Measurements from ENCODE around the gene HIVEP3.
A peak's percentile ranks its signal among the peaks of the same experiment; 100 is the strongest.

The HIVEP3 gene

DNA sequence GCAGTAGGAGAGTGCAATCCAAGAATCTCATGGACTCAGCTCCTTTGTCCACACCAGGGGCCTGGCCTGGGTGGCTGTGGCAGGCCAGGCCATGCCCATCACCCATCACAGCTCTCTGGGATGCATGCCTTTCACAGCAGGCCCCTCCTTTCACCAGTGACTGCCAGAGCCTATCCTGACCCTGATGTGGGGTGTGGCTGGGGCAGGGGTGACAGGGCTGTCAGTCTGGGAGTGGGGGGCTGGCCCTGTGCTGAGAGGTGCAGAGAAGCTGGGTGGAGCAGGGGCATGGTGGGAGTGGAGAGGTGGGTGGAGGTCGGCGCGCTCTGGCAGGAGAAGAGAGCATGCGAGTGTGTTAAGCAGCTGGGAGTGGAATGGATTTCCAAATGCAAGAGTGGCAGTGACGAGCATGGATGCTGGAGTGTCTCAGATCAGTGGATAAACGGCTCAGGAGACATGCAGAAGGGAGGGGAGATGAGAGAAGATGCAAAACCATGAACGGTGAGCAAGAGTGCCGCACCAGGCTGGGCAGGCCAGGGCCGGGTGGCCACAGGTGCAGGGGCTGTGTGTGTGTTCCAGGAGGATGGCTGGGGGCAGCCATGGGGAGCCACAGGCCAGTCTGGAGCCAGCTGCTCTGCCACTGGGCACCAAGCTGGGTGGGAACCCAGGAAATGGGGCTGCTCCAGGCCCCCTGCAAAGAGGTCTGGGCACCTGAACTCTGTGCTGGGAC, 394.6 kb downstream of the HIVEP3 start:
- Mint-ChIP-seq H3K36me3 (ENCODE audit: low read depth) (peaks cover 69% of the 10 kb centered on the region), H3K4me3 (no peak overlapping the region), H3K4me1 (ENCODE audit: low read depth) (peaks cover 9% of the 10 kb centered on the region), H3K27ac (no peak overlapping the region), H3K27me3 (no peaks in the 10 kb centered on the region), H3K9me3 (peaks cover 18% of the 10 kb centered on the region)
- intact Hi-C loops (cut with micrococcal nuclease): no loop called here

- intact Hi-C loops (cut with micrococcal nuclease): no loop called here
- H3K27me3 Mint-ChIP-seq: no peaks in the 10 kb centered on the region
- no peak overlapping the region for H3K27ac Mint-ChIP-seq
- peaks cover 13% of the 10 kb centered on the region for H3K9me3 Mint-ChIP-seq
- no peak overlapping the region for H3K4me3 Mint-ChIP-seq
- H3K4me1 Mint-ChIP-seq (ENCODE audit: low read depth): peaks cover 18% of the 10 kb centered on the region
- H3K36me3 Mint-ChIP-seq (ENCODE audit: low read depth): peaks cover 79% of the 10 kb centered on the region
These were observed 395.7 kb downstream of the HIVEP3 start for GRCh38 chr1:41523071-41523470.

GRCh38 chr1:41521766-41522165, 397.0 kb downstream of the HIVEP3 start:
- H3K4me3 Mint-ChIP-seq: no peak overlapping the region
- intact Hi-C loops (cut with micrococcal nuclease): no loop called here
- H3K36me3 Mint-ChIP-seq (ENCODE audit: low read depth): peaks cover 84% of the 10 kb centered on the region
- H3K27ac Mint-ChIP-seq: no peak overlapping the region
- peaks cover 2% of the 10 kb centered on the region for H3K27me3 Mint-ChIP-seq
- H3K9me3 Mint-ChIP-seq: peaks cover 5% of the 10 kb centered on the region
- peaks cover 21% of the 10 kb centered on the region for H3K4me1 Mint-ChIP-seq (ENCODE audit: low read depth)

DNA sequence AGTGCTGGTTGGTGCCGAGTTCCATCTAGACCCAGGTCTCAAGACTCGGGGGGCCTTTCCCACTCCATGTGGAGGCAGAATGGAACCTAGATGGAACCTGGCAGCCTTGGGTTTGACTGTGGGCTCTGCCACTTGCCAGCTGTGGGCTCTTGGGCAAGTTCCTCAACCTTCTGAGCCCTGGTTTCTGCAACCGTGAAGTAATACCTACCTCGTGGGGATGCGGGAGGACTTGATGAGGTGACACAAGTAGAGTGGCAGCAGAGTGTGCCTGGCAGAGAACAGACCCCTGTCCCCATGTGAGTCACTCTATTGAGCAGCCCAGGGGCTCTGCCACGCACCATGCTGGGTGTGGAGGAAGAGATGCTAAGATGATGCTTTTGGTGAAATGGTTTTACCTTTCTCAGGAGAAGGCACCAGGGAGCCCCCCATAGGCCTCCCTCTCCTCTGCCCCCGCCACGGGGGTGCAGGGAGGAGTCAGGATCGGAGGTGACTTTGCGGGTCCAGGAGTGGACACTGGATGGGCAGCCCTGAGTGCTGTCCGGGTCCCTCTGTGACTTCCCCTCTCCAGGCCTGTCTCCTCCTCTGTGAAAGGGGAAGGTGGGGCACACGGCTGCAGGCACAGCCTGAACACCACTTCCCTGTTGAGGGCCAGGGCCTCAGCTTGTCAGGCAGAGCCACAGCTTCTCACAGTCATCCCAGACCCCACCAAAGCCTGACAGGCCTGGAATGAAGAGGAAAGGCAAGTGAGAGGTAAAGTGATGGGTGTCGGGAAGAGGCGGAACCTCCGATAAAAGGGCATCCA, 397.6 kb downstream of the HIVEP3 start:
- Mint-ChIP-seq H3K27ac (no peak overlapping the region), H3K36me3 (ENCODE audit: low read depth) (peaks cover 78% of the 10 kb centered on the region), H3K9me3 (no peaks in the 10 kb centered on the region), H3K4me3 (no peak overlapping the region), H3K27me3 (peaks cover 3% of the 10 kb centered on the region), H3K4me1 (ENCODE audit: low read depth) (peaks cover 27% of the 10 kb centered on the region)
- intact Hi-C loops (cut with micrococcal nuclease): no loop called here

DNA sequence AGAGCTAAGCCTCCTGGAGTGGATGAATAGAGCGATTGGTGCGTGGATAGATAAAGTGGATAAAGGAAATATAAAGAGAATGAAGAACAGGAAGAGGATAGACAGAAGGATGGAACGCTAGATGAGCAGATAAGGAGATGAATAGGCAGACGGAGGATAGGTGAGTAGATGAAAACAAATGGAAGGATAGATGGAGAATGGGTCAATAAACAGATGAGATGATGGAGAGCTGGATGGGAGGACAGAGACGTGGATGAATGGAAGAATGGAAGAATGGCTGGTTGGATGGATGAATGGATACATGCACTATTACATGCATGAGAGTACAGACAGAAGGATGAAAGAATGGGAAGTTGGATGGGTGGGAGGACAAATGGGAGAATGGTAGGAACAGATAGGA, 399.1 kb downstream of the HIVEP3 start:
- no peak overlapping the region for H3K27ac Mint-ChIP-seq
- peaks cover 71% of the 10 kb centered on the region for H3K36me3 Mint-ChIP-seq (ENCODE audit: low read depth)
- no peaks in the 10 kb centered on the region for H3K9me3 Mint-ChIP-seq
- H3K4me3 Mint-ChIP-seq: no peak overlapping the region
- intact Hi-C loops (cut with micrococcal nuclease): no loop called here
- peaks cover 3% of the 10 kb centered on the region for H3K27me3 Mint-ChIP-seq
- H3K4me1 Mint-ChIP-seq (ENCODE audit: low read depth): peaks cover 34% of the 10 kb centered on the region

- Mint-ChIP-seq H3K36me3 (ENCODE audit: low read depth) (peaks cover 67% of the 10 kb centered on the region), H3K4me3 (no peak overlapping the region), H3K27ac (no peak overlapping the region), H3K9me3 (no peaks in the 10 kb centered on the region), H3K4me1 (ENCODE audit: low read depth) (peaks cover 34% of the 10 kb centered on the region), H3K27me3 (peaks cover 3% of the 10 kb centered on the region)
- intact Hi-C loops (cut with micrococcal nuclease): no loop called here
These were observed 400.3 kb downstream of the HIVEP3 start for GRCh38 chr1:41518471-41518870.

DNA sequence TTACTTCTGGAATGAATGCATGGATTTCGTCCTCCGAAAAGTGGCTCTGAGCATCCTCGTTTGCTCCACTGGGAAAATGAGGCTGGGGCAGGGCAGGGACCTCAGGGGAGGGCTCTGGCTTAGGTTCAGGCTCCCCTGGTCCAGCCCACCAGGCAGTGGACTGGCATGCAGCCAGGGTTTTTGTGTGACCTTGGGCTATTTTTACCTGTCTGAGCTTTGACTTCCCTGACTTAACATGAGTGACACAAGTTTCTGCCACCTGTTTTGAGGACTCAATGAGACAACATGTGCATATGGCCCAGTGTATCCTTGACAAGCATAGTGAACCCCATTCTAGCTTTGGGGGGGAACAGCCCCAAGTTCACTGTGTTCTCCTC, 401.7 kb downstream of the HIVEP3 start:
- Mint-ChIP-seq H3K4me1 (ENCODE audit: low read depth) (peaks cover 29% of the 10 kb centered on the region), H3K4me3 (peak overlapping the region; percentile 78), H3K27me3 (peaks cover 3% of the 10 kb centered on the region), H3K9me3 (no peaks in the 10 kb centered on the region), H3K27ac (no peak overlapping the region), H3K36me3 (ENCODE audit: low read depth) (peaks cover 67% of the 10 kb centered on the region)
- intact Hi-C loops (cut with micrococcal nuclease): no loop called here

DNA sequence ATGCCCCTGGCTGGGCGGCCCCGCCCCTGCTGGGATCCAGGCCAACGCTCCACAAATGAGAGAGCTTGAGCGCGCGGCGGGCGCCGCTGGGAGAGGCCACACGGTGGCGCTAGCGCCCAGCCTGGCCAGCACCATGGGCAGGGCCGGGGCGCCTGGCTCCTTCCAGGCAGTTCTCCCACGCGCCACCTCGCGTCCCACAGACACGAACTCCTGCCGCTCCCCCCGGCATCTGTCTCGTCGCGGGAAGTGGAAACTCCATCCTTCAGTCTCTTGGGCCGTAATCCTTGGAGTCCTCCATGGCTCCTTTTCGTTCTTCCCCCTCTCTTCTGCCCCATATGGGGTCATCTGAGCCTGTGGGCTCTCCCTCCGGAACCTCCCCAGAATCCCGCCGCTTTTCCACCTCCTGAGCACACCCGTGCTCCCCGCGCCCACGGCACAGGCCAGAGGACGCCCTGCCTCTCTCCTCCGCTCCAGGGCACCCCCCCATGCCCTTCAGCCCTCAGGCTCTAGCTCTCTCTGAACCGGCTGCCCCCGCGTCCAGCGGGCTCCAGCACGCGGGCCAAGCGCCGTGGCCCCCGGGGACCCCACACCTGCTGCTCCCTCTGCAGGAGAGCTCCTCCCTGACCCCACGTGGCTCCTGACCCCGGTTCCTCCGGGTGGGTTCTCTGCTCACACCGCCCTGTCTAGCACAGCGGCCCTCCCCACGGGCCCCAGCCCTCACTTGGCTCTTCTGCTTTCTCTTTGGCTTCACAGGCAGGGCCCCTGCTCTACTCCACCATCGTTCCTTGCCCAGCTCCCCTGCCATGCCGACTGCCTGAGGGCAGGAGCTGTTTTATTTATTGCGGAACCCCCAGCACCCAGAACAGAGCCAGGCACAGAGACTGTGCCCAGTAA, 402.3 kb downstream of the HIVEP3 start:
- no peaks in the 10 kb centered on the region for H3K9me3 Mint-ChIP-seq
- H3K4me1 Mint-ChIP-seq (ENCODE audit: low read depth): peaks cover 25% of the 10 kb centered on the region
- H3K36me3 Mint-ChIP-seq (ENCODE audit: low read depth): peaks cover 70% of the 10 kb centered on the region
- H3K27me3 Mint-ChIP-seq: peaks cover 3% of the 10 kb centered on the region
- H3K27ac Mint-ChIP-seq: peak overlapping the region; percentile 4
- H3K4me3 Mint-ChIP-seq: peak overlapping the region; percentile 78
- intact Hi-C loops (cut with micrococcal nuclease): no loop called here

- H3K4me1 Mint-ChIP-seq (ENCODE audit: low read depth): peaks cover 25% of the 10 kb centered on the region
- intact Hi-C loops (cut with micrococcal nuclease): no loop called here
These were observed 402.9 kb downstream of the HIVEP3 start for GRCh38 chr1:41515778-41516167.

DNA sequence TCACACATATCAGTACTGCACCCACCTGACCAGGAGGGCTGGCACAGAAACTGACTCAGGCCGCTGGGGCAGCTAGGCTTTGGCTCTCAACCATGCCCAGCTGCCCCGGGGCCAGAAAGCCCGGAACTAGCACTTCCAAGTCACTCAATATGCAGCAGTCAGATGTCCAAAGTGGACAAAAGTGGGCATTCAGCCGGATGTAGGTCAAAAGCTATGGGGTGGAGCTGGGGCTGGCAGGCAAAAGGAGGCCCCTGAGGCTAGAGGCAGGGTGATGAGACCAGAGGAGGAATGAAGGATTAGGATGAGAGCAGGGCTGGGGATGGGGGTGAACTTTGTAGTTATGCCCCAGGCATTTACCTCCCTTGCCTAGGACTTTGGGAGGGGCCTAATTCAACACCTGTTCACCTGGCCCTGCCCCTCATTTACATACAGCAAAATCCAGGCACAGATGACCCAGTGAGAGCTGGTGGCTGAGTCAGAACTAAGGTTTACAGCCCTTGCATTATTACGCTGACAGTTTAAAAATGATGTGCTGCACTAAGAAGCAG, 403.5 kb downstream of the HIVEP3 start:
- intact Hi-C loops (cut with micrococcal nuclease): no loop called here
- Mint-ChIP-seq H3K27me3 (peaks cover 3% of the 10 kb centered on the region), H3K9me3 (no peaks in the 10 kb centered on the region), H3K36me3 (ENCODE audit: low read depth) (peaks cover 76% of the 10 kb centered on the region), H3K4me1 (ENCODE audit: low read depth) (peaks cover 25% of the 10 kb centered on the region), H3K4me3 (no peak overlapping the region), H3K27ac (no peak overlapping the region)

More at GRCh38 chr1:41515778-41516167, 402.9 kb downstream of the HIVEP3 start:
- Mint-ChIP-seq H3K4me3 (peak overlapping the region; percentile 78), H3K36me3 (ENCODE audit: low read depth) (peaks cover 70% of the 10 kb centered on the region), H3K9me3 (no peaks in the 10 kb centered on the region), H3K27ac (no peak overlapping the region), H3K27me3 (peaks cover 3% of the 10 kb centered on the region)

GRCh38 chr1:41514381-41514780, 404.3 kb downstream of the HIVEP3 start:
- Mint-ChIP-seq H3K9me3 (no peaks in the 10 kb centered on the region), H3K27me3 (peaks cover 3% of the 10 kb centered on the region), H3K4me1 (ENCODE audit: low read depth) (peaks cover 25% of the 10 kb centered on the region), H3K4me3 (no peak overlapping the region), H3K27ac (no peak overlapping the region), H3K36me3 (ENCODE audit: low read depth) (peaks cover 74% of the 10 kb centered on the region)
- intact Hi-C loops (cut with micrococcal nuclease): no loop called here

DNA sequence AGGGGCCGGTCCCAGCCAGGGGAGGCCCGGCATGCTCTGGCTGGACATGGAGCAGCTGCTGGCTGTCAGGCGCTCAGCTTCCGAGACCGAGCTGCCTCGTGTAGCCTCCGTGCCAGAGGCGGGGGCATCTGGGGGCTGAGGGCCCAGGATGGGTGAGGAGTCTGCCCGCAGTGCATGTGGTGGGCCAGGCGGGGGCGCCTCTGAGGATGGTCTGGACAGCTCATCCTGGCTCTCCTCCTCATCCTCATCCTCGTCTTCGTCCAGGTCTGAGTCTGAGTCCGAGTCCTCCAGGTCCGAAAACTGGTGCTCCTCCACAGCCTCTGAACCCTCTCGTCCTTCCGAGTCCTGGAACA, 405.4 kb downstream of the HIVEP3 start:
- intact Hi-C loops (cut with micrococcal nuclease): no loop called here
- H3K4me3 Mint-ChIP-seq: no peak overlapping the region
- H3K36me3 Mint-ChIP-seq (ENCODE audit: low read depth): peaks cover 69% of the 10 kb centered on the region
- H3K4me1 Mint-ChIP-seq (ENCODE audit: low read depth): peaks cover 17% of the 10 kb centered on the region
- no peaks in the 10 kb centered on the region for H3K9me3 Mint-ChIP-seq
- peaks cover 3% of the 10 kb centered on the region for H3K27me3 Mint-ChIP-seq
- no peak overlapping the region for H3K27ac Mint-ChIP-seq

DNA sequence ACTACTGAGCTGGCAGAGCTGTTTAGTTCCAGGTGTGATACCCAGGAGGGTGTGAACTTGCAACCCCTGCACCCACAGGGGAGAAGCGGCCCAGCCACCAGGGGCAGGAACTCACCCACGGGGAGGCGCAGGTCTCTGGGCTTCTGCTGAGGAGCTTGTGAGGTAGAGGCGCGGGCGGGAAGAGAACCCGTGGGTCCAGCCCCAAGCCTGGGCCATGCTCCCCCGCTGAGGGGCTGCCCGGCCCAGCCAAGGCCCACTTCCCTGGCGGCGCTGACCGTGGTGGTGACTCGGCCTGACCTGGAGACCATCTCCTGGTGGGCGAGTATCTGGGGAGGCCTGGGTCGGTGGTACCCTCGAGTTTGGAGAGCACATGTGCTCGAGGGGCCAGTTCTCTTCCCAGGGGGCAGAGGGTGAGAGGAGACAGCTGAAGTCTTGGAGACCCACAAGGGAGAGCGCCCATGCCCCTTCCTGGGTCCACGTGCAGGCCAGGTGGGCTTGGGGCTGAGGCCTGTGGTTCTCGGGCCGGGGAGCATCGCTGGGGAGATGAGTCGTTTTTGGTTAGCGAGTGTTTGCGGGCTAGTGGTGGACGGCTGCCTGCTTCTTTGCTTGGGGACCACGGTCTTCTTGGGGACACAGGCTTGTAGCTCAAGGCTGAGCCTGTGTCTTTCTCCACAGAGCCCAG, 405.9 kb downstream of the HIVEP3 start:
- H3K9me3 Mint-ChIP-seq: no peaks in the 10 kb centered on the region
- H3K27me3 Mint-ChIP-seq: peaks cover 3% of the 10 kb centered on the region
- no peak overlapping the region for H3K27ac Mint-ChIP-seq
- intact Hi-C loops (cut with micrococcal nuclease): no loop called here
- H3K36me3 Mint-ChIP-seq (ENCODE audit: low read depth): peaks cover 63% of the 10 kb centered on the region
- H3K4me3 Mint-ChIP-seq: no peak overlapping the region
- H3K4me1 Mint-ChIP-seq (ENCODE audit: low read depth): peaks cover 16% of the 10 kb centered on the region
